ACC112 (cell line): ENCODE measurements around the gene FSTL1.
A peak's percentile ranks its signal among the peaks of the same experiment; 100 is the strongest.

ENCODE experiments used
- H2AFZ ChIP-seq: fragments of 200-600 bp; sonication (generic); one replicate; pipeline ENCODE4 v1.6.0; 2017; ENCODE audit warnings: antibody characterized with exemption, low read length; ENCODE audit not compliant: unreplicated experiment
- H3K27ac ChIP-seq: fragments of 200-600 bp; sonication (generic); 2 replicates; pipeline ENCODE4 v1.5.1; 2014; ENCODE audit warnings: low read depth, mild to moderate bottlenecking, antibody characterized with exemption, low read length, moderate library complexity
- H3K27me3 ChIP-seq: fragments of 200-600 bp; sonication (generic); 2 replicates; pipeline ENCODE4 v1.6.1; 2014; ENCODE audit warnings: mild to moderate bottlenecking, antibody characterized with exemption, low read length, moderate library complexity, mixed read lengths; ENCODE audit not compliant: insufficient read depth
- H3K36me3 ChIP-seq: fragments of 200-600 bp; sonication (generic); 2 replicates; pipeline ENCODE4 v1.6.1; 2016; ENCODE audit warnings: mild to moderate bottlenecking, antibody characterized with exemption, low read length, moderate library complexity, mixed read lengths; ENCODE audit not compliant: insufficient read depth
- H3K4me1 ChIP-seq: fragments of 200-600 bp; sonication (generic); one replicate; pipeline ENCODE4 v1.6.1; 2016; ENCODE audit warnings: low read length, mixed read lengths; ENCODE audit not compliant: insufficient read depth, unreplicated experiment, control insufficient read depth
- H3K4me3 ChIP-seq: fragments of 200-600 bp; sonication (generic); 2 replicates; pipeline ENCODE4 v1.5.1; 2014; ENCODE audit warnings: mild to moderate bottlenecking, low read depth, low read length
- H3K79me2 ChIP-seq: fragments of 200-600 bp; sonication (generic); one replicate; pipeline ENCODE4 v1.6.0; 2016; ENCODE audit warnings: low read length; ENCODE audit not compliant: control insufficient read depth, unreplicated experiment, insufficient read depth

FSTL1 gene

DNA sequence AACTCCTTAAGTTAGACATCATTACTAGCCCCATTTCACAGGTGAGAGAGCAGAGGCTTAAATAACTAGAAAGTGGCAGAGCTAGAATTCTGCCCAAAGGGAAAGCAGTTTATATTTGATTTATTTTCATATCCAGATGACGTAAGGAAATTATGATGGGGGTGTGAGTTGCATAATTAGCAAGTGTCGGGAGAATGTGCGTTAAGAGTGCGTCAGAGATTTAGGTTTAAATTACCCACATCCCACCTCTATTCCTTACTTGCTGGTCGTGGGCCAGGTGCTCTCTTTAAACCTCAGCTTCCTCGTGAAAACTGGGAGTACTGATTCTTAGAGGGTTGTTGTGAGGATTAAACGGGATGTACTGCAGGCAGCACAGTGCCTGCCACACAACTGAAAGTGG is 32.3 kb downstream of the FSTL1 start:
- Histone ChIP-seq H3K79me2 (peaks cover 58% of the 10 kb centered on the region), H3K27me3 (no peaks in the 10 kb centered on the region), H3K36me3 (peaks cover 12% of the 10 kb centered on the region), H2AFZ (no peak overlapping the region), H3K27ac (peak overlapping the region; percentile 56), H3K4me1 (peaks cover 52% of the 10 kb centered on the region), H3K4me3 (no peak overlapping the region)

- Histone ChIP-seq H3K4me1 (peaks cover 46% of the 10 kb centered on the region), H3K27ac (peak overlapping the region; percentile 56), H3K4me3 (peak overlapping the region; percentile 54), H3K27me3 (no peaks in the 10 kb centered on the region), H3K36me3 (peaks cover 22% of the 10 kb centered on the region), H3K79me2 (peaks cover 51% of the 10 kb centered on the region), H2AFZ (peak overlapping the region; percentile 8)
Measured at GRCh38 chr3:120417272-120417911, 33.4 kb downstream of the FSTL1 start.

- H3K27ac ChIP-seq = peak overlapping the region; percentile 25
- H3K4me1 ChIP-seq = peaks cover 41% of the 10 kb centered on the region
- no peak overlapping the region for H2AFZ ChIP-seq
- peak overlapping the region; percentile 13 for H3K4me3 ChIP-seq
- peaks cover 26% of the 10 kb centered on the region for H3K36me3 ChIP-seq
- H3K27me3 ChIP-seq = no peaks in the 10 kb centered on the region
- H3K79me2 ChIP-seq = peaks cover 48% of the 10 kb centered on the region
Measured at GRCh38 chr3:120416868-120417267, 33.9 kb downstream of the FSTL1 start.

DNA sequence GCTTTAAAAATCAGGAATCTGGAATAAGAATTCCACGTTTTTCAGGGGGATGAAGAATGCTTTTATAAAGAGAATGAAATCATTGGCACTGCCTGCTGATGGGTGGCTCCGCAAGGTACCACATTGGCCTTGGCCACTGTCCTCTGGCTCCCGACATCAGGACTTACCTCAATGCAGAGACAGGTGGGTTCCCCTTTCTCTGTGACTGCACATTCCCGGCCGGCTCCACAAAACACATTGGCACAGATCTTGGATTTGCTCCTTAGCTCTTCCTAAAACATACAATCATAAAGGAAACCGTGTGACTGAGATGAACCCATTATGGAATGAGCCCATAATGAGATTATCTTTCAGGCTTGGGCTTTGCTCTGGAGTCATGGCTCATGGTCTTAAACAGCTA is 35.0 kb downstream of the FSTL1 start:
- no peaks in the 10 kb centered on the region for H3K27me3 ChIP-seq
- no peak overlapping the region for H2AFZ ChIP-seq
- H3K4me3 ChIP-seq = no peak overlapping the region
- peaks cover 40% of the 10 kb centered on the region for H3K79me2 ChIP-seq
- peaks cover 36% of the 10 kb centered on the region for H3K36me3 ChIP-seq
- H3K4me1 ChIP-seq = peaks cover 30% of the 10 kb centered on the region
- no peak overlapping the region for H3K27ac ChIP-seq

DNA sequence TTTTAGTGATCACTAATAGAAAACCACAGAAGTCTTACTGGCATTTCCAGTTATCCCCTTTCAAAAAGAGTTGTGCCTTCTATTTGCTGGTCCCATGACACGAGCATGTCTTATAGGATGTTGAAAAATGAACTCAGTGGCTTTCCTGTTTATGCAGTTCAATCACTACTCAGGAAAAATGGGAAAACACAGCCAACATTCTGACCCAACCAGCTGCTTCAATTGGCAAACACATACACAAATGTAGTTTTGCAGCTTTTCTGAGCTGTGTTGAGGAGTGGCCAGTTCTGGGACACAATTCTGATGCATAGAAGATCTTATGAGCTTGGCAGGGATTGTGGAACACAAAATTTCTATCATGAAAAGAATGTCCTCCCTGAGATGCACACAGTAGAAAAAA is 40.3 kb downstream of the FSTL1 start:
- H3K27ac ChIP-seq = no peak overlapping the region
- H2AFZ ChIP-seq = no peak overlapping the region
- no peak overlapping the region for H3K4me3 ChIP-seq
- H3K4me1 ChIP-seq = no peaks in the 10 kb centered on the region
- H3K27me3 ChIP-seq = no peaks in the 10 kb centered on the region
- H3K79me2 ChIP-seq = peaks cover 3% of the 10 kb centered on the region
- H3K36me3 ChIP-seq = peaks cover 81% of the 10 kb centered on the region

DNA sequence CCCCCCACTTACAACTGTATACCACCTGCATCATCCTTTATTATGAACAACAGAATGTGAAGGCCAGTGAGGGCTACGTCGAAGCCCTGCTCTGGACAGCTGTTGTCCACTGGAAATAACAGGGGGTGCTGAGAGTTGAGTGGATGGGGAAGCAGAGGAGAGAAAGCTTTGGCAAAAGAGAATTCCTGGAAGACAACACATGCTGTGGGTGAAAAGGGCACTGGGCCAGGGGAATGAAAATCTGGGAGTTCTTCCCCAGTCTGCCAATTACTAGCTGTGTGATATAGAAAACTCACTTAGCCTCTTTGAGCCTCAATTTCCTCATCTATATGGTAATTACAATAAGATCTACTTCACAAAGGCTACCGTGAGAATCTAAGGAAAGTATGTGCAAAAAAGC is 40.7 kb downstream of the FSTL1 start:
- Histone ChIP-seq H3K79me2 (no peaks in the 10 kb centered on the region), H3K27me3 (no peaks in the 10 kb centered on the region), H2AFZ (no peak overlapping the region), H3K4me3 (no peak overlapping the region), H3K4me1 (peaks cover 4% of the 10 kb centered on the region), H3K27ac (no peak overlapping the region), H3K36me3 (peaks cover 82% of the 10 kb centered on the region)

- Histone ChIP-seq H3K4me3 (no peak overlapping the region), H3K4me1 (peaks cover 5% of the 10 kb centered on the region), H3K79me2 (no peaks in the 10 kb centered on the region), H3K27ac (no peak overlapping the region), H3K27me3 (no peaks in the 10 kb centered on the region), H3K36me3 (peaks cover 93% of the 10 kb centered on the region), H2AFZ (no peak overlapping the region)
Measured at GRCh38 chr3:120407508-120408287, 43.1 kb downstream of the FSTL1 start.

DNA sequence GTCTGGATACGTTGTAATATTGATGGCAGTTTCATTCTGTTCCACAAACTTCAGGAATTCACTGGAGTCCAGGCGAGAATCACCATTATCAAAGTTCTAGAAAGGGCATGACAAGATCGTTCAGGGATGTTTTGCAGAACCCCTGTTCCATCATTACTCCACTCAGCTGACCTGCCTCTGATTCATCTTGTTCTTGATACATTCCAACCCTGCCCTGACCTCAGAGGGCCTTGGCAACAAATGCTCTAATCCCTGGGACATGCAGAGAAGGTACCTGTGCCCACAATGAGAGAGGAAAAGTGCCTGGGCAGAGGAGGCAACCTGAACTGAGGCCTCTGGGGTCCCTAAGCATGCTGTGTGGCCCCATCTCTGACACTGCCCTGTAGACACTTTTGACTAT is 45.9 kb downstream of the FSTL1 start:
- Histone ChIP-seq H3K4me3 (no peak overlapping the region), H2AFZ (no peak overlapping the region), H3K79me2 (no peaks in the 10 kb centered on the region), H3K4me1 (peaks cover 5% of the 10 kb centered on the region), H3K27ac (no peak overlapping the region), H3K36me3 (peaks cover 93% of the 10 kb centered on the region), H3K27me3 (no peaks in the 10 kb centered on the region)

- Histone ChIP-seq H3K79me2 (no peaks in the 10 kb centered on the region), H3K36me3 (peaks cover 86% of the 10 kb centered on the region), H3K27me3 (no peaks in the 10 kb centered on the region), H3K27ac (no peak overlapping the region), H2AFZ (no peak overlapping the region), H3K4me1 (peaks cover 5% of the 10 kb centered on the region), H3K4me3 (no peak overlapping the region)
Measured at GRCh38 chr3:120402257-120402656, 48.5 kb downstream of the FSTL1 start.

DNA sequence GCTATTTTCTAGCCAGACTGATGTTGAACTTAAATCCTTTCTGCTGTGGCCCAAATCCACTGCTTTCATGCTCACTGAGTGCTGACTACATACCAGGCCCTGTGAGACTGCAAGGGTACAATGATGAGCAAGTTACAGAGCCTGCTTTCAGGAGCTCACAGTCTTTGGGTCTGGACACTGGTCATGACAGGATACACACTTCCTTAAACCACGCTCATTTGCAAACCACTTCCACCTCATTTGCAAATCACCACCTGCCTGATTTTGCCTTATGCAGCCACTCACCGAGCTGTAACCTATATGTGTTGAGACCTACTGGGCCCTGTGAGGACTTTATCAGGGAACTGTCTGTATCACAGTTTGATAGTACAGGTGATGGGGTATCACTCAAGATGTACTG is 51.4 kb downstream of the FSTL1 start:
- Histone ChIP-seq H3K4me1 (no peaks in the 10 kb centered on the region), H3K27ac (no peak overlapping the region), H3K36me3 (peaks cover 85% of the 10 kb centered on the region), H3K4me3 (no peak overlapping the region), H2AFZ (no peak overlapping the region), H3K79me2 (no peaks in the 10 kb centered on the region), H3K27me3 (no peaks in the 10 kb centered on the region)

- Histone ChIP-seq H3K4me3 (no peak overlapping the region), H3K36me3 (peaks cover 69% of the 10 kb centered on the region), H3K79me2 (no peaks in the 10 kb centered on the region), H3K27me3 (no peaks in the 10 kb centered on the region), H3K27ac (no peak overlapping the region), H2AFZ (no peak overlapping the region), H3K4me1 (no peaks in the 10 kb centered on the region)
Measured at GRCh38 chr3:120396469-120396868, 54.3 kb downstream of the FSTL1 start.
